Cardiac fibroblast (primary cell): ENCODE data around the gene PANK4.

Experiments
- DNase-seq, 2 donors: peaks; one replicate each; pipeline versions ENCODE4 v3.0.0 to v3.0.0-alpha.2; 2010; ENCODE audit warnings: low read depth in 2 of 2
- H3K4me3 ChIP-seq, 2 donors: replicated peaks in 1 of 2; 1 replicate in 1 of 2; 2 replicates in 1 of 2; pipeline ENCODE4 v1.5.1; 2011; ENCODE audit warnings: low read depth in 2 of 2, low read length in 2 of 2, mild to moderate bottlenecking in 2 of 2, moderate library complexity in 1 of 2
- TF ChIP-seq, protein P1 (sequence below): IDR thresholded peaks from one replicate; pipeline ENCODE4 v1.5.1; 2011; ENCODE audit warnings: low read depth, mild to moderate bottlenecking, low read length, inconsistent platforms

Gene PANK4

DNA sequence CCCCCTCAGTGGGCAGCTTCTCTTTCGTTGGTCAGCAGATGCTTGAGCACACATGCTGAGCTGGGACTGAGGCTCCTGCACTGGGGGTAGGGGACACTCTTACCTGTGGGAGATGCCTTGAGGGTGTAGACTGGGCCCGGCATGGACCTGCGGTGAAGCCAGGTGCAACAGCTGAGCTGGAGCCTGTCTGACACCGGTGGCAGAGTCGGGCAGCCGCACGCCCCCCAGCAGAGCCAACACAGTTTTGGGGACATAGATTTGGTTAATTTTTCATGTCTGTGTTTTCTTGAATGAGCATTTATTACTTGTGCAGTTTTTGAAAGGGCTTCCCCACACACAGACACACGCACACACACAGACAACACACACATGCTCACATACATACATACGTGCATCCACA, 9.6 kb upstream of the PANK4 start:
- TF ChIP-seq, protein P1, sequence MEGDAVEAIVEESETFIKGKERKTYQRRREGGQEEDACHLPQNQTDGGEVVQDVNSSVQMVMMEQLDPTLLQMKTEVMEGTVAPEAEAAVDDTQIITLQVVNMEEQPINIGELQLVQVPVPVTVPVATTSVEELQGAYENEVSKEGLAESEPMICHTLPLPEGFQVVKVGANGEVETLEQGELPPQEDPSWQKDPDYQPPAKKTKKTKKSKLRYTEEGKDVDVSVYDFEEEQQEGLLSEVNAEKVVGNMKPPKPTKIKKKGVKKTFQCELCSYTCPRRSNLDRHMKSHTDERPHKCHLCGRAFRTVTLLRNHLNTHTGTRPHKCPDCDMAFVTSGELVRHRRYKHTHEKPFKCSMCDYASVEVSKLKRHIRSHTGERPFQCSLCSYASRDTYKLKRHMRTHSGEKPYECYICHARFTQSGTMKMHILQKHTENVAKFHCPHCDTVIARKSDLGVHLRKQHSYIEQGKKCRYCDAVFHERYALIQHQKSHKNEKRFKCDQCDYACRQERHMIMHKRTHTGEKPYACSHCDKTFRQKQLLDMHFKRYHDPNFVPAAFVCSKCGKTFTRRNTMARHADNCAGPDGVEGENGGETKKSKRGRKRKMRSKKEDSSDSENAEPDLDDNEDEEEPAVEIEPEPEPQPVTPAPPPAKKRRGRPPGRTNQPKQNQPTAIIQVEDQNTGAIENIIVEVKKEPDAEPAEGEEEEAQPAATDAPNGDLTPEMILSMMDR = no peak
- H3K4me3 ChIP-seq = no peak overlapping the region
- DNase-seq = no peak

DNA sequence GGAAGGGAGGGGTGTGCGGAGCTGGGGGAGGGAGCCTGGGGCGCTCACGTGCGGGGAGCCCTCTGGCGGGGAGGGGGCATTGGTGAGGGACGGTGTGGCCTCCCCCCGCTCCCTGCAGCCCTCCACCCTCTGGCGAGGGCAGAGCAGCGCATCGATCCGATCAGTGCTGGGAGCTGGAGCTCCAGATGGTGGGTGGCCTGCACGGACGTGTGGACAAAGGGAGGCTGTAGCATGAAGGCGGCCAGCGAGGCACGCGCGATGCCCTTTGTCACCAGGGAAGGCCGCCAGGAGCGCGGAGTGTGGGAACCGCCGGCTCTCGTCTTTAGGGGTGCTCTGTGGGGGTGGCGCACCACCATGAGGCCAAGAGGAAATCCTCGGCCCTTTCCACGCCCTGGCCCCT, 9.1 kb upstream of the PANK4 start:
- no peak for DNase-seq
- no peak overlapping the region for H3K4me3 ChIP-seq
- TF ChIP-seq, protein P1 = no peak

DNA sequence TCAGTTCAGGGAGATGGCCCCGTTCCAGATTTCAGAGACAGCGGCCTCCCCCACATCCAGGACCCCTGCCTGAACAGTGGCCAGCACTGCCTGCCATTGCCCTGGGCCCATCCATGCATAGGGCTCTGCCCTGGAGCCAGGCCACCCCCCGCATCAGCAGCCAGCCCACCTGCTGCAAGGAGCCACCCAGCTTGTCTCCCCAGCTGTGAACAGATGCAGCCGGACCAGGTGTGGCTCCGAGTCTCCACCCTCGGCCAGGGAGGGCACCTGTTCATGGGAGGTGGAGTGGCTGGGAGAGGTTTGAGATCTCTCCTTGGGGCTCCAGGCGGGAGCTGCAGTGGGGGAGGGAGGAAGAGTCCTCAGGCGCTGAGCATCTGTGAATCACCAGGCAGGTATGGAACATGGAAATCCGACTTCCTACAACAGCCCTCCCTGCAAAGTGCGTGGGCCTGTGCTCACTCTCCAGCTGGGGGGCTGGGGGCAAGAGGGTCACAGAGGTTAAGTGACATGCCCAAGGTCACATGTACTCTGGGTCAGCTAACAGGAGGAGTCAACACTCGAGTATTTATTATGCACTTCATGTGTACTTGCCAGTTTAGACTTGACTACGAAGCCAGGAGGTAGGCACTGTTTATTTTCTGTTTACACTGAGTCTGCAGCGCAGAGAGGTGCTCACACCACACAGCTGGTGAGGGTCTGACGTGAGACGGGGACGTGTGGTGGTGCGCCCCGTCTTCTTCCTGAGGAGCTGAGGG, 8.5 kb upstream of the PANK4 start:
- peak; percentile 31 to 60 for DNase-seq
- H3K4me3 ChIP-seq = no peak overlapping the region
- TF ChIP-seq, protein P1 = no peak

DNA sequence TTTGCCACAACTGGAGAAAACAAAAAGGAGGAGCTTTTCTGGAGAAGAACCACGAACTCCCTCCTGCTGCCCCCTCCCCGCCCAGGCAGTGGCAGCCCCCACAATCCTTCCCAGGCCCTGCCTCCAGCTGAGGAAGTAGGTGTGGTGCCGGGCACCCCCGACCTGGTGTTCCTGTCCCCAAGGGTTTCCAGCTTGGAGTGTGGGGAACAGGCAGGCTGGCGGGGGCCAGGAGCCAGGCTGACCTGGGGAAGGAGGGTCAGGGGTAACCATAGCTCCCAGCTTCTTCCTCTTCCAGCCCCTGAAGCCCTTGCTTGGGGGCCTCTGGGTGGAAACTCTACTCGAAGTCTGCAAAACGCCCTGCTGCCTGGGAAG, 7.9 kb upstream of the PANK4 start:
- DNase-seq = no peak
- no peak overlapping the region for H3K4me3 ChIP-seq
- TF ChIP-seq, protein P1 = no peak

DNA sequence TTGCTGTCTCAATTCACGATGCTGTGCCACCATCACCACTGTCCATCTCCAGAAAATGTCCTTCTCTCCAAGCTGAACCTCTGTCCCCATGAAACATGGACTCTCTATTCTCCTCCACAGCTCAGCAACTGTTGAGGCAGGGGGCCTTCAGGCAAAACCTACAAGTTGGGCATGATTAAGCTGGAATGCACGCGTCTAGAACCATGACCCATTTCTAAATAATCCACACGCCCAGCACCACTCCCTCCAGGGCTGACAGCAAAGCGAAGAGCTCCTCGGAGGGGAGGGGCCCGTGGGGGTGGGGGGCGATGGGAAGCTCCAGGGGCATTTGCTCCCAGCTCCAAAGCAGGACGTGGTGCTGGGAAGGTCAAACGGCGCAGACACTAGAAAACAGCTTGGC, 7.0 kb upstream of the PANK4 start:
- H3K4me3 ChIP-seq = no peak overlapping the region
- peak in 1 of 2 donors; percentile 29 for DNase-seq
- TF ChIP-seq, protein P1 = no peak

DNA sequence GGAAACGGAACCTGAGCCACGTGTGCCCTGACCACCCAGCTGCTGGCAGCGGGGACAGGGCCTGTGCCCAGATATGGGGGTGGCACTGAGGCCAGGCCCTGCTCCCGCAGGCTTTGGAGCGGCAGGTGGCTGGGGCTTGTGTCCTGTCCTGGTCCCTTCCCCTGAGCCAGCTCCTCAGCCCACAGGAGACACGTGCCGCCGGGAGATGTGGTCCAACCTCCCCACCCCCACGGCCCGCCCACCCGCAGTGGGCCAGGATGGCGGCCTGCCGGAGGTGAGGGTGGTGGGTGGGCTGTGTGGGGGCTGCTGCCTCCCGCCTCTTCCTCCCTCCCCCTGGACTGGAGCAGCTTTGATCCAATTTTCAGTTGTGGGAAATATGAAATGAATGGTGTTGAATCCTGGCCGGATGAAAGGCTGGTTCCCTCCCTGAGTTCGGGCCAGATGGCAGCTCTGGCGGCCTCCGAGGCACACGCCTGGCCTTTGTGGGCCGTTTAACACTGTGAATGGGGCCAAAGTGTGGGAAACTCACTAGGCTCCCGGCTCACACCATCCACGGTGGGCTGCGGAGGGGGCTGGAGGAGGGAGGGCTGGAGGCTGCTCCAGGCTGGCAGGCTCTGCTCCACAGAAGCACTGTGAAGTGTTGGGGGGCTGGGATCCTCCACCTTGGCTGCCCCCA, 6.2 kb upstream of the PANK4 start:
- no peak overlapping the region for H3K4me3 ChIP-seq

More for the DNA sequence above, 6.2 kb upstream of the PANK4 start:
- DNase-seq = no peak
- TF ChIP-seq, protein P1 = no peak
